ENCODE results near the gene CHST13.

The CHST13 gene

GRCh38 chr3:126486360-126486847 lies 37.6 kb upstream of the CHST13 start:
- no peak for DNase-seq (ENCODE audit: low read depth)

GRCh38 chr3:126487151-126487771 lies 36.7 kb upstream of the CHST13 start:
- H3K4me3 ChIP-seq (ENCODE audit: low read depth, low read length) = no peak overlapping the region
- no peak for DNase-seq (ENCODE audit: low read depth)

More at GRCh38 chr3:126486360-126486847, 37.6 kb upstream of the CHST13 start:
- H3K4me3 ChIP-seq (ENCODE audit: low read depth, low read length) = no peak overlapping the region

GRCh38 chr3:126488185-126488584 lies 35.8 kb upstream of the CHST13 start:
- no peak overlapping the region for H3K4me3 ChIP-seq (ENCODE audit: low read depth, low read length)

DNA sequence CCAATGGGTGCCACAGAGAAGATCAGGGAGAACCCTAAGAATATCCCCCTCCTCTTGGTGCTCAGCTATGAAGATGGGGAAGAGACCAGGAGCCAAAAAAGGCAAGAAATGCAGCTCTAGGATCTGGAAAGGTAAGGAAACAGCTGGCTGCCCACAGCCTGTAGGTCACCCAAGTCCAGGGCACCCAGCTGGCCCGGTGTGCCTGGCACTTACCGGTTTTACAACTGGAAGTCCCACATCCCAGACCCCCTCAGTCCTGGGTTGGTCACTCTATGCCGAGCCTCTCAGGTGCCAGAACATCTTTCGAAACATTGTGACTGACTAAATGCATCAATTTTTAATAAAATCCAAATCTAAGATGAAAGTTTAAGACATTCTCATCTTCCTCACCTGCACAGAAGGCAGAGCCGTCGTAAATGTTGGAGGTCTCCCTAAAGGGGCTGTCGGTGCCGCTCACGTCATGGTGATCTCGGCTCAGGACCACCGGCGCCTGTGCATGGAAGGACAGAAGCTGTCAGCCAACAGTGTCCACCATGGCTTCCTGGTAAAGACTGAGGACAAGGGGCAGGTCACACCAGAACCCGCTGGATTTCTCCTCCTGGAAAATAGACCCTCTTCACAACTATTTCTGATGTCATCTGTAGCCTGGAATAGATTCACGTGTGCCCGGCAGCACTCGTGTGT lies 34.9 kb upstream of the CHST13 start:
- no peak for DNase-seq (ENCODE audit: low read depth)

More at GRCh38 chr3:126488185-126488584, 35.8 kb upstream of the CHST13 start:
- no peak for DNase-seq (ENCODE audit: low read depth)

DNA sequence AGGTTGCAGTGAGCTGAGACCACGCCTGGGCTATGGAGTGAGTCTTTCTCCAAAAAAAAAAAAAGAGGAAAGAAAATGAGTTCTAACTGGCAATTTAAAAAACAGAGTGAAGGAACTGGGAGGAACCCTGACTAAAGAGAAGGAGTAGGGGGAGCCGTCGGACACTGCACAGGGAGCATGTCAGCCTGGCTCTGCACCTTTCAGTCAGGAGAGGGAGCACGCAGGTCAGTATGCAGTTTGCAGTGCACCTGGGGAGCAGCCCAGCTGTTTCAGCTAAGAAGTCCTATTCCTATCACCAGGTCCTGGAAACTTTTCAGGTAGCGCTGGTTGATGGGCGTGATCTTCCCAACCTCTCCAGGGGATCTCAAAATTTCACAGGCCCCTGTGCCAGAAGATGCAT lies 33.3 kb upstream of the CHST13 start:
- H3K4me3 ChIP-seq (ENCODE audit: low read depth, low read length) = no peak overlapping the region
- DNase-seq (ENCODE audit: low read depth) = no peak

More for the DNA sequence above, 34.9 kb upstream of the CHST13 start:
- H3K4me3 ChIP-seq (ENCODE audit: low read depth, low read length) = no peak overlapping the region

GRCh38 chr3:126491221-126492013 lies 32.5 kb upstream of the CHST13 start:
- DNase-seq (ENCODE audit: low read depth) = no peak
- no peak overlapping the region for H3K4me3 ChIP-seq (ENCODE audit: low read depth, low read length)

DNA sequence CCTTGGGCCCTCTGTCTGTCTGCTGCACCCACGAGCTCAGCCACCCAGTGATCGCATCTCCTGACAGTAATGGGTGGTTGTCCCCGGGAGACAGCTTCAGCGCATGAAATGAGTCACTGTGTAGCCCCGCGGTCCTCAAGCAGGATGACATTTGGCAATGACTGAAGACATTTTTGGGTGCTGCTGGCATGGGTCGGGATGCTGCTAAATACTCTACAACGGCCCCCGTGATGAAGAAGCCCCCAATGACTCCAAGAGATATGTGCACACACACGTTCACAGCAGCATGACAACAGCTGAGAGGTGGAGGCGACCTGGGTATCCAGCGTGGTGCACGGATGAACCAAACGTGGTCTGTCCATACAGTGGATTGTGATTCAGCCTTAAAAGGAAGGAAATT lies 30.9 kb upstream of the CHST13 start:
- DNase-seq (ENCODE audit: low read depth) = no peak
- H3K4me3 ChIP-seq (ENCODE audit: low read depth, low read length) = no peak overlapping the region

- DNase-seq (ENCODE audit: low read depth) = no peak
- H3K4me3 ChIP-seq (ENCODE audit: low read depth, low read length) = no peak overlapping the region
Measured at GRCh38 chr3:126493739-126494138, 30.2 kb upstream of the CHST13 start.

DNA sequence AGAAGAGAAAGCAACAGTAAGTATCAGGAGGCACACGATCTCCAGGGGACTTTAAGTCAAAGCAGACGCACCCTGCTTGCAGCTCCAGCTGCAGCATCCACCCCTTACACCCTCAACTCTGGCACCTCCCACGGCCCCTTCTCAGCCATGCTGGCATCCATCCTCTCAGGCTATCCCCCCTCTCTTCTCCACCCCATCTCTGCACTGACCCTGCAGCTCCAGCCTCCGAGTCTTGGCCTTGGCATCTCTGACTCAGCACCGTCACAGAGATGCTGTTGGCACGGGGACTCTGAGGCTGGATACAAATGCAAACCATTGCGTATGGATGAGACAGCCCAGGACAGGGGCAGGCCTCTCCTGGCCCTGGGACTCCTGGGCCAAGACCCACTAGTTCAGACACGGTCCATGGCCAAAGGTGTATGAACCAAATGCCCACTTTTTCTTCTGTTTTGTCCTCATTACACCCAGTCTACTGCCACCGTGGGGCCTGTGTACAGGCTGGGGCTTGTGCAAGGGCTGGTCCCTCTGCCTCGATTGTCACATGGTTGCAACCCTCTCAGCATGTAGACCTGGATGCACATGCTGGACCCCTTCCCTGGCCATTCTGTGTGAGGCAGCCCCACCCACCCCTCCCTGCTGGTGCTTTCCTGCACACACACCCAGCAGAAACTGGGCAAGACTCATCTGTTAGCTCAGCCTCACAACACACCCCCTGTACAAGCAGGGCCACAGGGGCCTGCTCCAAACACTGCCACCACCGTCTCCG lies 29.6 kb upstream of the CHST13 start:
- H3K4me3 ChIP-seq (ENCODE audit: low read depth, low read length) = no peak overlapping the region
- no peak for DNase-seq (ENCODE audit: low read depth)

GRCh38 chr3:126494970-126495230 lies 29.1 kb upstream of the CHST13 start:
- DNase-seq (ENCODE audit: low read depth) = no peak
- no peak overlapping the region for H3K4me3 ChIP-seq (ENCODE audit: low read depth, low read length)

GRCh38 chr3:126495786-126496185 lies 28.2 kb upstream of the CHST13 start:
- DNase-seq (ENCODE audit: low read depth) = no peak
- no peak overlapping the region for H3K4me3 ChIP-seq (ENCODE audit: low read depth, low read length)

DNA sequence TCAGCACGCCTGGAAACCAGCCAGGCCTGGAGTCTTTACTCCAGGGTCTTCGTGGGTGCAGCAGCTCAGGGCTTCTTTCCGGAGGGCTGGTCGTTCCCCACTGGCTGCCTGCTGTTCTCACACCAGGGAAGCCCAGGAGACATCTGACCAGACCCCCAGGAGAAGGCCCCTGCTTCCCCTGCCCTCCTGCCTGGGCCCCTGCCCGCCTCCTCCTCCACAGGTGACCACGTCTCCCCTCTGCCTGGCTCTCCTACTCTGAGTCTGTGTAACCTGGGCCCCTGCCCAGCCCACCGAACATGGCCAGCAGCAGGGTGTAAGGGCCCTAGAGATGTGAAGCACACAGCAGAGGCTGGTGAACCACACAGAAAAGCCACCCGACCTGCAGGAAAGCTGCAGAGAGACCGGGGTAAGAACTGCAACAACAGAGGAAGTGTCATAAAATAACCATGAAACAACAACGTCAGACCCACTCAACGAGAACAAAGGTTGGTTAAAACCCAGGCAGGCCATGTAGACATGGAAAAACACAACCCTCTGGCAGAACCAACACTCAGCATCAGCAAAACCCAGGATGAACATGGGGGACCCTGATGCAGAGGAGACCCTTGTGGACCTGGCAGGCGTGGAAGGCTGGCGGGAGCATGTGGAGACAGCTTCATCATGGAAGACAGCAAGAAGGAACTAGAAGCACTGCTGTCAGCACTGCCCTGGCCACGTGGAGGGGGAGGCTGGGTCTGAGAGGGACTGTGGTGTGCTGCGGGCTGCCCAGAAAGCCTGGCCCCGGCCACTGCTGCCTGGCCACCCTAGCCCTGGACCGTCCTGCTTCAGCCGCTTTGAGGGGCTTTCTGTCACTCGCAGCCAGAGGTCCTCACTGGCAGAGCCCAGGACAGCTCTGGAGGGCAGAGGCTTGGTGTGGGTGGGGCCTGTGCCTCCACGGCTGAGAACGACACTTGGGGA lies 26.8 kb upstream of the CHST13 start:
- no peak overlapping the region for H3K4me3 ChIP-seq (ENCODE audit: low read depth, low read length)
- DNase-seq (ENCODE audit: low read depth) = no peak

- DNase-seq (ENCODE audit: low read depth) = no peak
- H3K4me3 ChIP-seq (ENCODE audit: low read depth, low read length) = no peak overlapping the region
Measured at GRCh38 chr3:126497956-126498355, 26.0 kb upstream of the CHST13 start.

- no peak for DNase-seq (ENCODE audit: low read depth)
- no peak overlapping the region for H3K4me3 ChIP-seq (ENCODE audit: low read depth, low read length)
Measured at GRCh38 chr3:126498461-126498860, 25.5 kb upstream of the CHST13 start.

DNA sequence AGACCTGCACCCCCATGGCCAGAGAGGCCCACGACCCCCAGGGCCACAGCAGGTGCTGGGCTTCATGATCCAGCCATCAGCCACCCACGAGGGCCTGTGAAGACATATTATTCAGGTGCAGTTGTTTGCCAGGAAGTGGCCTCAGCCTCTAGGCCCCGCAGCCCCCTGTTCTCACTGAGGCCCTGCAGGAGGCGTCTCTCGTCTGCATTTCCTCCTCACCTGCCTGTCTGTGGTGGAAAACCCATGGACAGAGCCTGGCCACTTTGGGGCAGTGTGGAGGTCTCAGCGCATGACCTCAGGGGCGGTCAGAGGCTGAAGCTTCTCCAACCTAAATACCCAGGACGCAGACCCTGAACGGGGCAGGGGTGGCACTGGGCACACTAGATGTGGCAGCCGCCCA lies 25.0 kb upstream of the CHST13 start:
- H3K4me3 ChIP-seq (ENCODE audit: low read depth, low read length) = no peak overlapping the region
- no peak for DNase-seq (ENCODE audit: low read depth)

DNA sequence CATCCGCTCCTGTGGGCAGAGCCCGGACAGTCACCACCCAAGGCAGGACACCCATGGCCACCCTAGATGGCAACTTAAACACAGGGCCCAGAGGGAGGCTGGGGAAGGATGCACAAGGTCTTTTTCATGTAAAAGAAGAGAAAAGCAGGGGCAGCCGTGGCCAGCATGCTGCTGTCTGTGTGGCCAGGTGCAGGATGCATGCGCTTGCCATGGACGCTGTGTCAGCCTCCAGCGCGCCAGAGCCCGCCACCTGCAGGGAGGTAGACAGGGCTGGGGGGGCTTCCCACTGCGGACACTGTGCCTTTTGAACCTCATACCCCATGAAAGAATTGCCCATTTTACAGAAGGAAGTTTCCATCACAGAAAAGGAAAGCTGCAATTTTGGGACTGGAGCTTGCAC lies 24.6 kb upstream of the CHST13 start:
- DNase-seq (ENCODE audit: low read depth) = no peak

GRCh38 chr3:126500016-126500415 lies 23.9 kb upstream of the CHST13 start:
- no peak overlapping the region for H3K4me3 ChIP-seq (ENCODE audit: low read depth, low read length)
- no peak for DNase-seq (ENCODE audit: low read depth)

More for the DNA sequence above, 24.6 kb upstream of the CHST13 start:
- H3K4me3 ChIP-seq (ENCODE audit: low read depth, low read length) = no peak overlapping the region

- DNase-seq (ENCODE audit: low read depth) = no peak
- H3K4me3 ChIP-seq (ENCODE audit: low read depth, low read length) = no peak overlapping the region
Measured at GRCh38 chr3:126501054-126501453, 22.9 kb upstream of the CHST13 start.

DNA sequence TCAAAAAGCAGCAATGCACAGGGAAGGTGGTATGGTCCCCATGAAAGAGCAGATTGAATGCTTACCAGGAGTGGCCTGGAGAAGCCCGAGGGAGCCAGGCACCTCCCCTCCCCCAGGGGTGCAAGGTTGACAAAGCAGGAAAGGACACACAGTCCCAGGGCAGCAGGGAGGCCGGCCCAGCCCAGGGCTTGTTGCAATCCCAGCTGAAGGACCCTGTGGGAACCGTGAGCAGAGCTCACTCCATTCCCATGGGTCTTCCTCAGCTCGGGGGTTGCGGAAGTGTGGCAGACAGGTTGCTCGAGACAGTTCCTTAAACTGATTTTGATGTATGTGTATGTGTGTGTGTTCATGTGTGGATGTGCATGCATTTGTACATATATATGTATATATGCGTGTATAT lies 22.2 kb upstream of the CHST13 start:
- DNase-seq (ENCODE audit: low read depth) = no peak
- no peak overlapping the region for H3K4me3 ChIP-seq (ENCODE audit: low read depth, low read length)
